ENCODE measurements around the gene SLN. TPM values are rescaled to one million over a fixed set of nuclear protein-coding genes. Genes with fewer than 3 reads are reported as not detected.
"Not testable (repeated sequence)": the region's sequence is repeated elsewhere in the genome, so short reads cannot be mapped to it uniquely, and the experiment has no call there.

The SLN gene
- total RNA-seq = under 1 TPM in 1 of 3 donors, not detected in 2; 0.58 TPM
- long read RNA-seq, donor 1 = 0 reads
- long read RNA-seq, donor 2 = 0 reads

GRCh38 chr11:107711861-107712755 is at the start of gene SLN:
SLN (minus strand) TSS chr11:107712056.
- intact Hi-C loops (cut with DNase I, micrococcal nuclease) = no loop called here
- no peak for TF ChIP-seq CTCF (IDR thresholded peaks at IDR 0.05)
- H3K4me1 ChIP-seq (ENCODE audit: low read depth) = no peaks in the 10 kb centered on the region
- no peak for DNase-seq
- no peak within 1 kb of the TSS for H3K4me3 ChIP-seq
- no peaks in the 10 kb centered on the region for H3K36me3 ChIP-seq (ENCODE audit: low read depth)
- no peaks in the 10 kb centered on the region for H3K9me3 ChIP-seq
- no peak for ATAC-seq

- H3K4me1 ChIP-seq (ENCODE audit: low read depth); H3K4me3 ChIP-seq; H3K36me3 ChIP-seq (ENCODE audit: low read depth); H3K9me3 ChIP-seq; intact Hi-C loops (cut with DNase I, micrococcal nuclease): not testable (repeated sequence)
- DNase-seq (peak in 2 of 3 donors; percentile 24 to 42), ATAC-seq (peak; percentile 31)
Observed at GRCh38 chr11:107758719-107759355, 47.0 kb upstream of the SLN start.

GRCh38 chr11:107757661-107758060 is 45.8 kb upstream of the SLN start:
- no peaks in the 10 kb centered on the region for H3K4me1 ChIP-seq (ENCODE audit: low read depth)
- ATAC-seq (no peak), DNase-seq (no peak)
- TF ChIP-seq CTCF (IDR thresholded peaks at IDR 0.05) = no peak
- intact Hi-C loops (cut with DNase I, micrococcal nuclease) = no loop called here
- no peak overlapping the region for H3K4me3 ChIP-seq
- H3K36me3 ChIP-seq (ENCODE audit: low read depth) = no peaks in the 10 kb centered on the region
- H3K9me3 ChIP-seq = no peaks in the 10 kb centered on the region

- intact Hi-C loops (cut with DNase I, micrococcal nuclease) = no loop called here
- no peak for ATAC-seq
- Histone ChIP-seq H3K36me3 (ENCODE audit: low read depth) (no peaks in the 10 kb centered on the region), H3K4me3 (no peak overlapping the region), H3K9me3 (no peaks in the 10 kb centered on the region), H3K4me1 (ENCODE audit: low read depth) (no peaks in the 10 kb centered on the region)
- no peak for TF ChIP-seq CTCF (IDR thresholded peaks at IDR 0.05)
- DNase-seq = no peak
Observed at GRCh38 chr11:107756553-107756952, 44.7 kb upstream of the SLN start.

GRCh38 chr11:107752949-107753822 is 41.3 kb upstream of the SLN start:
- intact Hi-C loops (cut with DNase I, micrococcal nuclease) = no loop called here
- TF ChIP-seq CTCF (IDR thresholded peaks at IDR 0.05) = no peak

More at GRCh38 chr11:107752949-107753822, 41.3 kb upstream of the SLN start:
- no peaks in the 10 kb centered on the region for H3K9me3 ChIP-seq
- H3K4me1 ChIP-seq (ENCODE audit: low read depth) = no peaks in the 10 kb centered on the region
- DNase-seq (no peak), ATAC-seq (no peak)
- no peaks in the 10 kb centered on the region for H3K36me3 ChIP-seq (ENCODE audit: low read depth)
- no peak overlapping the region for H3K4me3 ChIP-seq
